GM21717 (cell line): ENCODE data around the gene PAX2.
A peak's percentile ranks its signal among the peaks of the same experiment; 100 is the strongest.

Experiments
- ATAC-seq: cut with Tn5 transposase; IDR thresholded peaks from one replicate; pipeline ENCODE4 v1.9.1; 2021; ENCODE audit warnings: mild to moderate bottlenecking, moderate library complexity; ENCODE audit not compliant: unreplicated experiment

The PAX2 gene

DNA sequence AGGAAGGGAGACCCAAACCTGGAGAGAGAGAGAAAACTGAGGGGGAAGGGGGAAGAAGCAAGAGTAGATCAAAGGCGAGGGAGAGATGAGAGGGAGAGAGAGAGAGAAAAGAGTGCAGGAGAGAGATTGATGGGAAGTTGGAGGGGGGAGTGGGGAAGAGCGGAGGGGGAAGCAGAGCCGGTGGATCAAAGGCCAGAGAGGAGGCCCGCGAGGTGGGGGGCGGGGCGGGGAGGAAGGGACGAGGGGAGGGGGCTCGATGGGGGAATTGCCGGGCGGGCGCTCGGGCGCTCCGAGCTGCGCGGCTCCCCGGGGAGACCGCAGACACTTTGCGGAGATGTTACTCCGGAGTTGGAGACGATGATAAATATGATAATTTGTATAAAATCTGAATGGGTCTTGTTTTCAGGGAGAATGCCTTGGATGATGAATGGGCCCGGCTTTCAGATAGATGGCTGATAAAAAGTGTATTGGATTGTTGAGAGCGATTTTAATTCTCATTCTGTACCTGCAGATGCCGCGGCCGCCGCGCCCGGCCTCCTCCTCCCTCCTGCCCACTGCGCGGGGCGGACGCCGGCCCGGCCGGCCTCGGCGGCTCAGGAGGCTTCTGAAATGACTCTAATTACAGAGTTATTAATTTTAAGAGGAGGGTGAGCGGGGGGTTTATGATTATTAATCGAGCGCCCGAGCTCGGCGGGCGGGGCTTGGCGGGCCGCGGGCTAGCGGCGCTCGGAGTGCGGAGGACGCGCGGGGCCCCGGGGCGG is 21.4 kb upstream of the PAX2 start:
- ATAC-seq: no peak

DNA sequence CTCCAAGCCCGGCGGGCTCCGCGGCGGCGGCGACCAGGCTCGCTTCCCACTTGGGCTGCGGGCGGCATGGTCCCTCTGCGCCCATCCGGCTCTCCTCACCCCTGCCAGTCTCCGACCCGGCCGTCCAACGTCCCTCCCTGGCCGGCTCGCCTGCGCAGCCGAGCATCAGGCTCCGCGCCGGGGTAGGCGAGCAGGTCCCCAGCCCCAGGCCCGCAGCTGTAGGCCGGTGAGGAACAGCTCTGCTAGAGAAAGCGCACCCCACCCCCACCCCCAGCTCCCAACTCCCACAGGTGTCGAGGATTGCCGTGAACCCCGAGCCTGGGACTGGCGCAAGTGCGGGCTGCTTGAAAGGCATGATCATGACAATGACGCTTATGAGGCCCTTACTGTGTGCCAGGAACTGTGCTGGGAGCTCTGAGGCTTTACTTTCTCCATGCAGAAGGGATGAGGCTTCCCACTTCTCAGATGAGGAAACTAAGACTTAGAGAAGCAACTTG is 20.8 kb upstream of the PAX2 start:
- no peak for ATAC-seq

DNA sequence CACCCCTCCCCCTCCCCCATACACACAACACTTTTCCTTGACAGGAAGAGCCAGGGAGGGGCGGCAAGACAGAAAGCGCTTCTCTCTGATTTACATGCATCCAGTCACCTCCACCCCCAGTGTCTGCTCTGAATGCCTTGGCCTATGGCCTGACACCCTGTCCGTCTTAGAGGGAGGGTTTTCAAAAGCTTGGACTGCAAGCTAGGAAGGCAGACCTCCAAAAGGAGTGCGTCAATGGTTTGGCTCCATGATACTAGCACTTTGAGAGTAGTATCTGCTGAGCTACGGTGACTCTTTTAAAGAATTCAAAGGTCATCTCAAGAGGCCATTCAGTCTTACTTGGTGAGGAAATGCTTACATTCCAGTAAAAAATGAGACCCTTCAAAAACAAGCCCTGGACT is 20.3 kb upstream of the PAX2 start:
- ATAC-seq: no peak

DNA sequence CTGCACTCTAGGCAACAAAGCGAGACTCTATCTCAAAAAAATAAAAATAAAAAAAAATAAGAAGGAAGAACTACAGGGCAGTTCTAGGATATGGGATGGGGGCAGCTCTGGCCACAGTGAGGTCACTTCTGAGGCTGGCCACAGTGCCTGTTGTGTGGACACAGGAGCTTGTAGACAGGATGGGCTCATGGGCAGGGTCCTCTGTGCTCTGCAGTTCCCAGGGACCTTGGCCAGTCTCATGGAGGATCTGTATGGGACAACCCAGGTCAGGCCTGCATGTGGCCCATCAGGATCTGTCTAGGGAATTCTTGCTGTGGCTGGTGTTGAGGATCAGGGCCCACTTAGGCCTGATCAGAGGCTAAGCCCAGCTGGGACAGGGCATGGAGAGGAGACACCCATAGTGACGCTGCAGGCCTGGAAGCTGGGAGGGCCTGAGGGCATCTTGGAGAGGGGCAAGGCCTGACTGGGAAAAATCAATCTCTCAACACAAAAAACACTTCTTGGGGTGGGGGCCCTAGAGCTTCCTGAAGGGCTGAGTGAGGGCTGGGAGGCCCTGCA is 19.4 kb upstream of the PAX2 start:
- ATAC-seq: no peak

DNA sequence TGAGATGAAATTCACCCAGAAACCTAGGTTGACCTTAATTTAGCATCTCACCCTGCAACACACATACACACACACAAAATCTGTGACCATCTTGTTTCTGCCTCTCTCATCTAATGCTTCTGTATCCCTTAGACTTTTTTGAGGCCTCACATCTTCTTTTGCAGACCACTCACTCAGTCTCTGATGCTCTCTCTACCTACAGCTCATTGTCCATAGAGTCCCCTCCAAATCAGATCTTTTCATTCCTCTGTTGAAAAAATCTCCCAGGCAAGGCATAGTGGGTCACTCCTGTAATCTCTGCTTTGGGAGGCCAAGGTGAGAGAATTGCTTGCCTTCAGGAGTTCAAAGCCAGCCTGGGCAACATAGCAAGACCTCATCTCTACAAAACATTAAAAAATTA is 17.6 kb upstream of the PAX2 start:
- no peak for ATAC-seq

DNA sequence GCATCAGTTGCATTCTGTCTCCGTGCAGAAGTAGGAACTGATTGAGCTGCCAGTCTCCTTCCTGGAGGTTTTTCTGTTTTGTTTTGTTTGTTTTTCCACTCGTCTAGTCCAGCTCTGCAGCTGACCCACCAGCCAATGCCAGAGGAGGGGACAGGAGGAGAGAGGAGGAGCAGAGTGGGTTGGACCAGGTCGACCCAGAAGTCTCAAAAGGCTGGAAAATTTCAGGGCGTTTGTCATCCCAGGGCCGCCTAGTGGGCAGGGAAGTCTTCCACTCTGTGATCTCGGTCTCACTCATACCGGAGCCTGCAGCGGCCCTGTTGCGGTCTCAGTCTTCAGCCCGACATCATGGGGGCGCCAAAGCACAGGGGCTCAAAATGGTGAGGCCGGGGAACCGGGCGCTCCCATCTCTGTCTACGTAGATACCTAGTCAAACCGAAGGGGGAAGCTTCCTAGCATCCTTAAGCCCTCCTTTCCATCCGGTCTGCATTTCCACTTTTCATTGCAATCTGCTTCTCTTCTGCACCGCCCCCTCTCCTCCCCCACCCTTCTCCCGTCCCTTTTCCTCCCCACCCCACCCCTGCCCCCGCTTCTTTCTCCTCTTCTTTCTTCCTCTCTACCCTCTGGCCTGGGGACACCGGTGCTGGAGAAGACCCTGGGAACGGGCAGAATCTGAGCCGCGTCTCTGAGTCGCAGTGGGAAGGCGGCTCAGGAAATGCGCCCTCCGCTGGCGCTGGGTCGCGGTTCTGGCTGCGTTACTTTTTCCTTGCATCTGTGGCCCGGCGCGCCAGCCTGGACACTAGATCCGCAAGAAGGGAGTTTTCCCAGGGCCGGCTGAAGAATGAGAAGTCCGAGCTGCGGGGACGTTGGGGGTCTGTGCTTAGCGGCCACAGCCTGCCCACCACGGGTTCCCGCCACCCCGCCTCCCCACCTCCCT is 16.2 kb upstream of the PAX2 start:
- ATAC-seq: no peak

DNA sequence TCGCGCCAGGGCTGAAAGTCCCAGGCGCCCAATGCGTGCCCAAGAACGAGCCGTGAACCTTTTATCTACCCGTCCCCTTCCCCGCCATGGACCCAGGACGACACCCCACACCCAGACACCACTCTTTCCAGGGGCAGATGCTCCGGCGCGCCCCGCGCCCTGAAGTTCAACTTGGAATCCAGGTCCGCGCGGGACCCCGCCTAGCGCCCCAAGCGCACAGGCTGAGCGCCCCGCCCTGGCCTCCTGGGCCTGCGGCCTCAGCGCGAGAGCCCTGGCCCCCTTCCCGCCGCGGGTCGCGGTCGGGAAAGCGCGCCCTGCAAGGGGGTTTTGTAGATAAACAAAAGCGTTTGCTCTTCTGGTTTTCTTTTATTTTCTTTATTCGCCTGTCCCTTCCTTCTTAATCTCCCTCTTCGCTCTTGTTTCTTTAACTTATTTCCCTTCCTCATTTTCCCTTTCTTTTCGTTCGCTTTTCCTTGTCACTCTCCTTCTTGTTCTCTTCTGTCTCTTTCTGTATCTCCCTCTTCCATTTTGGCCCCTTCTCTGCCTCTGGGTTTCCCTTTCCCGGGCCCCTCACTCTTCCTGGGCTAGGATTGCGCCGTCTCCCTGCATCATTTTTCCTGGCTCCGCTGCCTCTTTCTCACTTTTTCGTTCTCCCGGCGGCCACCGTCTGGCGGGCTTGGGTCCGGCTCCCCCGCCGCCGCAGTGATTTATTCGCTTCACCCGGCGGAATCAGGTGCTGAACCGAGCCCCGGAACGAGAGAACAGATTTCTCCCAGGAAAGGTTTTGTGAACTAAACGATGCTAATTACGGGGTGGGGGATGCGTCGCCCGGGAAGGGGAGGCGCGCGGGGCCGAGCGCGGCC is 15.3 kb upstream of the PAX2 start:
- ATAC-seq: no peak

DNA sequence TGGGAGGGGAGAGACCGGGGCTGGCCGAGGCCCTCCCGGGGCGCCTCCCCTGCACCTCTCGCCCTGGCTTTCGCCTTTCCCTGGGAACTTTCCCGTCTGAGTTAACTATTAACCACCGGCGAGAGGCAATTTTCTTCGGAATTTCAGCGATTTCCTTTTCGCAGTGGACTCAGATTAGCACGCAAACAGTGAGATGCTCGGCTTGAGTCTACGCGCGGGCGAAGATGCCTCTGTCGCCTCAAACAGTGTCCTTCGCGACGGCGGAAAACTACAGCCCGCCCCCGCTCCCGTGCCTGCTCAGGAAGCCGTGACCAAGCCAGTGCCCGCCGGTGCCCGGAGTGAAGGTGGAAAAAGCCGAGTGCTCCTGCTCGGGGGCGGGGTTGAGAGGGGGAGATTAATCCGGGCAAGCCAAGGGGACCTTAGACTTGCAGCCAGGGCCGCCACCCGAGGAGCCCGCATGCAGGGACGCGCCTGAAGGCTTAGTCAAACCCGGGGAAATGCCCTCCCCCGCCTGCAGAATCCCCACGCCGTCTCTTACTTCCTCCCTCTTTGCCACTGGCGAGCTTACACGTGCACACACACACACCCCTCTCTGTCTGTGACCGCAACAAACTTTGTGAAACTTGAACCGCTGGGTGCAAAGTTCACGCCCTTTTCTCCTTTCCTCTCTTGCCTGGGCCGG is 14.5 kb upstream of the PAX2 start:
- peak; percentile 57 for ATAC-seq

DNA sequence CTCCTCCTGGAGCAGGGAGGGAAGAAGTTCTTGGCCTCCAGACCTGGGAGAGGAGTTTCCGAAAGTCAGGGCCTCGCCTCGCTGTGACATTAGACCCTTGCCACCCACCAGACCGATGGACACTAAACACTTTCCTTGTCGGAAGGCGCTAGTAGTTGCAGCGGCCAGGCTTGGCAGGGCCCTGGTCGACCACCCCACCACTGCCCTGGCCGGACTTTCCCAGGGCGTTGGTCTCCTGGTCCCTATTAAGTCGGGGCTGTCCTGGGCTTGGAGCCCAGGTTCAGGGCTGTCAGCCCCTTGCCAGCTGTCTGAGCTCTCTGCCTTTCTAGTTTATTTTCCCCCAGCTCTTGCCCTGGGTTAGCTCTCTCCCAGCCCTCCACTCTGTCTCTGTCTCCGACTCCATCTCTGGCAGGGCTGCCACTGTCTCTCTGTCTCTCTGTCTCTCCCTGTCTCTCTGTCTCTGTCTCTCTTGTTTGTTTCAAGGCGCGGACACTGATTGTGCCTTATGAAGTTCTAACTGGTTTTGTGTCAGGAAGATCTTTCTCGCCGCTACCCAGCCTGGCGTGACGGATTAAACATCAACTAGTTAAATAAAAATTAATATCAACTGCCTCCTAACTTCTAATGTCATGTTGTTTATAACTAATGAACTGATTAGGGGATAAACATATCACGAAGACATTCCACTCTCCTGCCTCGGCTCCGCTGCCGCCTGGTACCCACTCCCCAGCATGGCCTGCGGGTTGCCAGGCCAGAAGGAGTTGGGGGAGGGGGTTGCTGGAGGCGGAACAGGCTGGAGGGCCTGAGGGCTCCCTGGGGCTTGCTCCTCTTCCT is 13.8 kb upstream of the PAX2 start:
- ATAC-seq: no peak

DNA sequence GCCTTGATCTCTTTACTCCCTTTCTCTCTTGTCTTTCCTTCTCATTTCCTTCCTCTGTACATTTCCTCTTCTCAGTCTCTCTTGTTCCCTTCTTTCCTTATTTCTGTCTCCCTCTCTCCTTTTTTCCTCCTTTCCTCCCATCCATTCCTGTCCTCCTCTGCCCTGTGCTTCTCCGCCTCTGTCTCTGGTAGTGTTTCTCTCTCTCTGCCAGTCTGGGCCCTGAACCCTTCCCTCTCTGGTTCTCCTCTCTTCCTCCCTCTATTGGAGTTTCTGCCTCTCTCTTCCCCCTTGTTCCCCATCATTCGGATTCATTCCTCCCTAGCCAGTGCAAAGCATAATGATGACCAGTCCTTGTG is 13.2 kb upstream of the PAX2 start:
- no peak for ATAC-seq

DNA sequence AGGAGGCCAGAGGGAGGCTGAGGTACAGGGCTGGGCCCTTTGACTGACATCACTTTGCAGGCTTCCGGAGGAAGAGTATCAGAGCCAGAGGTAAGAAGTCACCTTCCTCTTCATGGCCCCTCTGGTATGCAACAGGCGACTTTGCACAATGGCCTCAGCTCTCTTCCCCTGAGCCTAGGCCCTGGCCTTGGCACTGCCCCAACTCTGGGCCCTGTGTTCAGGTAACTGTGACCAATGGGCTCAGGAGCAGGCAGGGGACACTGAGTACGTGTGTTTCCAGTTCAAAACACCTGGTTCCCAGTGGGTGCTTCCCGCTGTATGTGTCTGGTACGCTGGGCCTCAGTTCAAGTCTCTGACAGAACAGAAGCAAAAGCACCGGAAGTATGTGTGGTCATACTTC is 12.1 kb upstream of the PAX2 start:
- ATAC-seq: no peak

DNA sequence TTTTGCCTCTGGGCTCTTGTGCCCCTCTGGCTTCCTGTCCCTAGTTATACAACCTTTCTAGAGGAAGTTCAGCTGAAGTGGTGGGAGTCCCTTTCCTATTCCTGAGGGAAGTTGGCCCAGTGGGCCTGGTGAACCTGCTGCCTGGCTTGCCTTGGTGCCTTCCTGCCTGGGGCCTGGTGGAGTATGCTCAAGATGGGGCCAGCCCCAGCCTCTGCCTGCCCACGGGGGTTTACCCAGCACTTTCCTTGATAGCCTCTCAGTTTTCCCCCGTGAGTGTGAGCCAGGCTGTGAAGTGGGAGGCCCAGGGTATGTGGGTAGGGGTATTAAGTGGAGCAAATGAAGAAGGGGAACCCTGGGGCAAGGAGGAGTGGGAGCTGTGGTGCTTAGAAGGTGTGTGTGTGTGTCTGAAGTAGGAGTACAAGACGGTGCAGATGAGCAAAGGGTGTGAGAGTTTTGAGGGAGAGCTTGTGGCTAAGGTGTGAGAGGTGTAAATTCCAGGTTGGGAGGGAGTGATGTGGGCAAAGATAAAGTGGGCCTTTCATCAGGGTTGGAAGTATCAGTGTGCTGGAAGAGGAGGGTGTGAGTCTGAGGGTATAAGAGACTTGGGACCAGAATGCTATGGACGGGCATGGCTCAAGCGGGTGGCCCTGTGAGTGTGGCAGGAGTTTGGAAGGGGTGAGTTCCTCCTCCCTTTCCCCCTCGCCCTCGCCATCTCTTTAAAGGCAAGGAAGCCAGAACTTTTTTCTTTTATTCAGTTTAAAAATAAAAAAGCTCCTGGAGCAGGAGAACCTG is 10.9 kb upstream of the PAX2 start:
- ATAC-seq: no peak

DNA sequence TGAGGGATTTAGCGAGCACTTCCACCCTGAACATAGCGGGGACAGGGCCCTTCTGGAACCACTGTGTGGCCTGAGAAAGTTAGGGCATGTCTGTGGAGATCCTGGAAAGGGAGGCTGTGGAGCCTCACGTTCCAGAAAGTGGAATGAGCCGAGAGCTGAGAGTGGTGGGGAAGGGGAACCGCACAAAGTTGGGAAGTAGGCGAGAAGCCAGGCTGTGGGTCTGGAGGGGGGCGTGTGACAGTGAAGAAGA is 10.4 kb upstream of the PAX2 start:
- ATAC-seq: no peak

DNA sequence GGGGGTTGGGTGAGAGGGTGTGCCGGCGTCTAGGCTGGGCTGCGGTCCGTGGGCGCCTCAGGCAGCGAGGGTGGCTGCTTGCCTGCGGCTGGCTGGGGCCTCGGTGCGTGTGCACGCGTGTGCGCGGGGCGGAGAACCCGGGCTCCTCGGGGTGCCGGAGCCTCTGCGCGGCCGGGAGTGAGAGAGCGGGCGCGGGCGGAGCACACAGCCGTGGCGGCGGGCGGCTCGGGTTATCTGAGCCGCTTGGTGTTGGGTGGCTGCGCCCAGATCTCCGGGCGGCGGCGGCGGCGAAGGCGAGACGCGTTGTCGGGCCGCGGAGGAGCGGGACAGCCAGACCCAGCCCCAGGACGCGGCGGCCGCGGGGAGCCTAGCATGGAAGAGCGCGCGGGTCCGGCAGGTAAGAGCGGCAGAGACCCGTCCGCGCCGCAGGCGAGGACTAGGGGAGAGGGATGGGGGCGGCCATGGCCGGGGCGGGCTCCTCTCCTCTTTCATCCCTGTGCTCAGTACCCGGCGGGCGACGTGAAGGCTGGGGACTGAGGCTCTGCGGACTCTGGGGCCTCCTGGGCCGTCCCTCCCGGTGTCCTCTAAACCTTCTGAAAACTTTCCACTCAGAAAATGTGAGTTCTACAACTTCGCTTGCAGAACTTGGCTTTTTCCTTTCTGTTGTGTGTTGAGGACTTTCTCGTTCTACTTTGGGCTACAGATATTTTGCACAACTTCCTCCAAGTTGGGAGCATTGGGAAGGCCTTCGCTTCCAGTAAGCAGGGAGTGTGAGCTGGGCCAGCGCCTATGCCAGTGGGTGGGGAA is 9.8 kb upstream of the PAX2 start:
- no peak for ATAC-seq

DNA sequence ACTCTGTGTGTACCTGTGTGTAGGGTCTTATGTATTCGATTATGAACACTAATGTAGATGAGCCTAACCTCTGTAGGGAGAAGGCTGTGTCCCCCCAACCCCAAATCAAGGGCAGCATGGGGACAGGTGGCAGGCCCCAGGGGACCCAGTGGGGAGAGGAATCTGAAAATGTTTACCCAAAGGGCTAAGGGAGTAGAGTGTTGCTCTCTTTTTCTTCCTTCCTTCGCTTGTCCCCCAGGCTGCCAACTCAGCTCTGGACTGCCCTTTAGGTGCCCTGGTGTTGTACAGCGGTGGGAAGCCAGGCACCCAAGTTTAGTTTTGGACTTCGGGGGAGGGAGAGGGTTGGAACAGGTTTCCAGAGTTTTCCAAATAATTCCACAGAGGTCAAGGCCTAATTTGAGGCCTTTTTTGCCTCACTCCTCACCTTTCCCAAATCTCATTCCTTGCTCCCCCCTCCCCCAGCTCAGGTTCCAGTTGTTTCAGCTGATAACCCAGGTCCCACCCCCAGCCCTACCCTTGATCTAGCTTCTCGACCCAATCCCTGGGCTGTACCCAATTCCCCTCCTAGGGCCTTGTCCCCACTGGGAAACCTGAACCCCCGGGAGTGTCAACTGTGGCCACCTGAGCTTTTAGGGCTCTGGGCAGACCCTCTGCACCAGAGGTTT is 9.1 kb upstream of the PAX2 start:
- no peak for ATAC-seq

DNA sequence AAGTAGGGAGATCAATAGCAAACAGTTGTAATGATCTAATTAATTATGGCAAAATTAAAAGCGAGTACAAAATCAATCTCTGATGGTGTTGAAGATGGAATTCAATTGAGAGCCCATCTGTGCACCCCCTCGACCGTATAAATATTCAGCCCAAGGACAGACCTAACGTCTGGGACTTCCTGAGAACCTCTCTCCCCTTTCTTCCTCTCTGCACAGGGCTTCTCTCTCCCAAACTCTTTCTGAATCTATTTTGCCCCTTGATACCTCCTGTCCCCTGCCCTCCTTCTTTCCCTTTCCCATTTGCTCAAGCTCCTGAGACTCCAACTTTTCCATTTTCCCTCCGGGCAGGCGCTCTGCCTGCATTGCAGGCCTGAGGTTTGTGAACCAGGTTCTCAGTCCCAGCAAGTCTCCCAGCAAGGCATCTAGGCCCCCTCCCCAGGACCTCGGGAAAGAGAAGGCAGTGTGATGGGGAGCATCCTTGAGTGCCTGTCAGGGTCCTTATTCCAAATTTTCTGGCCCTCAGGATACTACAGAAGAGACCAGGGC is 8.5 kb upstream of the PAX2 start:
- ATAC-seq: no peak

DNA sequence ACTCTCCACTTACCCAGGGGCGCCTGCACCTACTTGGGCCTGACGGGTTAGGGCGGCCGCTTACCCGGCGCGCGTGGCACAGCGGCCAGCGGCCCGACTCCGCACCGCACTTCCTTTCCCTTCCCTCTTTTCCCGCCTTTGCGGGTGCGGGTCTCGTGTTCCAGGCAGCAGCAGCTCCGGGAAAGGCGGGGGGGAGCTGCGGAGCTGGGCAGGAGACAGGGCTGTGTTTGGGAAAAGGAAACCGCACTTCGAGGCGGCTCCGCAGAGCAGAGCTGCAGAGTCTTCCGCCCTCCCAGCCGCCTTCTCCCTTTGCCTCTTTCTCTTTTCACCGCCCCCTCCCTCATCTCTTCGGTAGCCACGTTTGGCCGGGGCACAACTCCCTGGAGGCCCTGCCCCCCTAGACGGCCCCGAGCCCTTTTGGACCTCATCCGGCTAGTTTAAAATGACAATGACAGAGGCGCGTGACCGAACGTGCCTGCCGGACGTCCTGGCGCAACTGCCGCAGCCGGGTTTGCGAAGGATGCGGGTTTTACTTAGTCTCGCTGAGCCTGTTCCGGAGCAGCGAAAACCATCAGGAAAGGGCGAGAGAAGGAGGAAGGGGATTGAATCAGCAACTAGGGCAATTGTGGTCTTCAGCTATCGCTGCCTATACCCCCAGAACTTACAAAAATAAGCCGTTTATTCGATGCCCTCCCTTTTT is 7.9 kb upstream of the PAX2 start:
- ATAC-seq: no peak
